ENCODE results near the gene KRT81. TPM values are rescaled to one million over a fixed set of nuclear protein-coding genes. Genes with fewer than 3 reads are reported as not detected.

The KRT81 gene
- polyA plus RNA-seq, 6 donors from 2014 or later: not detected

DNA sequence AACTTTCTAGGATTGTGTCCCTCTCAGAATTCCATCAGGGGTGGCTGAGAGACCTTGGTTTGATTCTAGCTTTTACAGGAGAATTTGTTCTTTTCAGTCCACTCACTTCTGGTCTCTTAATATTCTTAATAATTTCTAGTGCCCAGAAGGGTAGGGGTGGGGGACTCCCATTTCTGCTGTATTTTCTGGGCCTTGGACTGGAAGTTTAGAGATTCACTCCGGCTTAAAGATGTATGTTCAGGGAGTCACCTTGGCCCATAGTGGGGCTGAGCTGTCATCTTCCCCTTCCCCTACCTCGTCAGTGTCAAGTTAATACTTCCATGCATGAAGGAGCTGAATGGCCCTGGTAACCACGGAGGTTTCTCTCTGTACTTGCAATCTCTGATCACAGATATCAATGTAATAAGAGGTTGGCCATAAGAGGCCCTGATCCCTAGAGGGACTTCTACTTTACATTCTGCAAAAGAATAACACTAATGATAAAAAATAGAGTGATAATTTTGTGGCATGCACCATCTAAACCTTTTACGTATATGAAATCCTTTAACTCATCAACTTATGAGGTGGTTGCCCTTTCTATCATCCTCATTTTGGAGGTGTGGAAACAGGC is 6.7 kb downstream of the KRT81 start:
- peaks cover 7 to 19% (median 13%) of the 10 kb centered on the region in 3 donors for H3K27me3 Mint-ChIP-seq
- ATAC-seq (ENCODE audit: low read depth in 2 of 2): no peak
- H3K4me1 Mint-ChIP-seq: peaks cover 0 to 6% (median 2%) of the 10 kb centered on the region in 3 donors
- DNase-seq: no peak
- no peak overlapping the region for H3K4me3 Mint-ChIP-seq
- no peaks in the 10 kb centered on the region for H3K36me3 Mint-ChIP-seq
- peak overlapping the region in 1 of 6 donors; percentile 21 for H3K27ac Mint-ChIP-seq
- H3K9me3 Mint-ChIP-seq: no peaks in the 10 kb centered on the region

DNA sequence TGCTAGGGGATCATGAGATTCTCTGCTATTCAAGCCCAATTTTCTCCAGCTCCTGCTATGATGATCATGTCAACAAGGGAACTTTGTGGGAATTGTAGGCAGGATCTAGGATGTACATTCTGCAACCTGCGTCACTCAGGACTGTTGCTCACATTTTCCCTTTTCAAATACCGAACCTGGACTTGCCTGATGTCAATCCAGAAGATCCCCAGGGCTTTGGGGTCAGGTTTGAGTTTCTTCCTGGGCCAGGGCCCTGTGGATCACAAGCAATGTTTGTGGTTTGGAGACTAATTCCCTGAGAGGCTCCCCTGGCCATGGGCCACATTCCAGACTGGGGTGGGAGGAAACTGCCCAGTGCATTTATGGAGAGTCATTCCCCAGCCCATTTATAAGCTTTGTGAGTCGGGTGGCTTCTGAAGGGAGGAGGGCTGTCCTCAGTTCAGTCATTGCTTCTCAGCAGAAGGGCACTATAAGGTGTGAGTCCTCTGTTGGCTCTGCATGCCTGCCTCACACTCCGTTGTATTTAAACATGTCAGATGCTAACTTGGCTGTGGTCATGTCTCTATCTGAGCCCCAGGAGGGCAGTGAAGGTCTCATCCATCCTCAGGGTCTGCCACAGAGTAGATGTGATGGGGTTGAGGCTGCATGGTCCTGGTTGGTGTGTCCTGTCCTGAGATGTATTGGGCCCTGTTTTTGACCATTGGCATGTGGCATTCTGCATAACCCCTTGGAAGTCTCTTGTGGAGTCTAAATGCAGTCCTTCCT is 10.4 kb downstream of the KRT81 start:
- Mint-ChIP-seq H3K9me3 (no peaks in the 10 kb centered on the region), H3K4me1 (peaks cover 4 to 6% (median 4%) of the 10 kb centered on the region in 3 donors), H3K36me3 (no peaks in the 10 kb centered on the region), H3K27me3 (peaks cover 27 to 47% (median 42%) of the 10 kb centered on the region in 3 donors), H3K27ac (peak overlapping the region in 1 of 6 donors; percentile 27), H3K4me3 (no peak overlapping the region)
- DNase-seq (no peak), ATAC-seq (ENCODE audit: low read depth in 2 of 2) (no peak)

DNA sequence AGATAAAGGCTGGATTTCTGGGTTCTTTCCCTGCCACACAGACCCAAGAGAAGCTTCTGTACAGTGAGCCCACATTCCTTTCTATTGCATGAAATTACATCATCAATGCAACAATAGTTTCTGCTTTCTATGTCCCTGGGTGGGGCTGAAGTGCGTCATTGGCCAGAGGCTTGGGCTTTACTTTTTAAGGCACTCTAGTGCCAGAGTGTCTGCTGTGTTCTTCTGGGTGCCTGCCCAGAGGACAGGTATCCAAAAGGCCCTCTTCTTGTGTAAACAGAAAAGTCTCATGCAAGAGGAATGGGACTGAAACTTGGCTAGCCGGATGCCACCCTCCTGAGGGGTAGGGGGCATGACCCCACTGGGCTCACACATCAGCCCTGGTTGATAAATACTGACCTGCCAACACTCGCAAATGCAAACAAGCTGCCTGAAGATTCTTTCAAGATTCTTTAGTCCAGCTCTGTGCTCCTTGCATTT is 11.0 kb downstream of the KRT81 start:
- Mint-ChIP-seq H3K4me1 (peaks cover 4 to 6% (median 4%) of the 10 kb centered on the region in 3 donors), H3K4me3 (no peak overlapping the region), H3K36me3 (no peaks in the 10 kb centered on the region), H3K27me3 (peaks cover 28 to 48% (median 47%) of the 10 kb centered on the region in 3 donors), H3K9me3 (no peaks in the 10 kb centered on the region), H3K27ac (peak overlapping the region in 1 of 6 donors; percentile 27)
- DNase-seq: no peak
- ATAC-seq (ENCODE audit: low read depth in 2 of 2): no peak

DNA sequence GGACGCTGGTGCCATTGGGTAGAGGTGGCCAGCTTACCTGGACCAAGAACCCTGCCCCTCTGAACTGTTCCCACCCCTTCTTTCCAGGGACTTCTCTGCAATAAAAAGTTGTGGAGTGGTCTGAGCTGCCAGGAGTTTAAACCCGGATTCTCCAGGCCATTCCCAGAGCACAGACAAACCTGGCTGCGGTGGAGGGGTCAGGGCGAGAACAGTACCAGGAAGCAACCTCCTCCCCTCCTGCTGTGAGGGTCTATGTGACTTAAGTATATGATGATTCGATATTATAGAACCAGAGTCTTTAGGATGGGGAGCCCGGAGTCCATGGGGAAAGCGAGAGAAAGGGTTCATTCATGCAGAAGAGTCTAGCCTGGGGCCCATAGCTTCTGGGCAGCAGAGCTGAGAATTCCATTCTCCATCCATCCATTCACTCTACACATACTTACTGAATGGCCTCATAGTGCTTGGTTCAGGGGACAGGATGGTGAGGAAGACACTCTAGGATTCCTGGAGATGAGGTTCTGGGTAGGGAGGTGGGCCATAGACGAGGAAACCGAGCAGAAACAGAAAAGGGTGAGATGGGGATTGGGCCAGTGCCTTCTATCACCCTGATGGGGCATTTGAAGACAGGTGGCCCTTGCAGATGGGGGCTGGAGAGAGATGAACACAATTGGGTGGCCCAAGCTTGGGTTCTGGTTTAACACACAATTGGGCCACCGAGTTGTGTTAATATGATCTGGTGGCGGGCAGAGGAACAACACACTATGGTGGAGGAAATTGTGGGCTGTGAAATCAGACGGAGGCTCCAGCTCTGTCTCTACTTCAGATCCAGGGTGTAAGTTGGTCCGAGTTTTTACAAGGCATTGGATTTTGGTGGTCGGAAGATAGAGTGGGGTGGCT is 11.7 kb downstream of the KRT81 start:
- Mint-ChIP-seq H3K27ac (no peak overlapping the region), H3K9me3 (no peaks in the 10 kb centered on the region), H3K4me3 (peak overlapping the region in 1 of 8 donors; percentile 26), H3K36me3 (no peaks in the 10 kb centered on the region), H3K4me1 (peaks cover 4 to 6% (median 4%) of the 10 kb centered on the region in 3 donors), H3K27me3 (peaks cover 28 to 53% (median 52%) of the 10 kb centered on the region in 3 donors)
- no peak for ATAC-seq (ENCODE audit: low read depth in 2 of 2)
- DNase-seq: no peak

DNA sequence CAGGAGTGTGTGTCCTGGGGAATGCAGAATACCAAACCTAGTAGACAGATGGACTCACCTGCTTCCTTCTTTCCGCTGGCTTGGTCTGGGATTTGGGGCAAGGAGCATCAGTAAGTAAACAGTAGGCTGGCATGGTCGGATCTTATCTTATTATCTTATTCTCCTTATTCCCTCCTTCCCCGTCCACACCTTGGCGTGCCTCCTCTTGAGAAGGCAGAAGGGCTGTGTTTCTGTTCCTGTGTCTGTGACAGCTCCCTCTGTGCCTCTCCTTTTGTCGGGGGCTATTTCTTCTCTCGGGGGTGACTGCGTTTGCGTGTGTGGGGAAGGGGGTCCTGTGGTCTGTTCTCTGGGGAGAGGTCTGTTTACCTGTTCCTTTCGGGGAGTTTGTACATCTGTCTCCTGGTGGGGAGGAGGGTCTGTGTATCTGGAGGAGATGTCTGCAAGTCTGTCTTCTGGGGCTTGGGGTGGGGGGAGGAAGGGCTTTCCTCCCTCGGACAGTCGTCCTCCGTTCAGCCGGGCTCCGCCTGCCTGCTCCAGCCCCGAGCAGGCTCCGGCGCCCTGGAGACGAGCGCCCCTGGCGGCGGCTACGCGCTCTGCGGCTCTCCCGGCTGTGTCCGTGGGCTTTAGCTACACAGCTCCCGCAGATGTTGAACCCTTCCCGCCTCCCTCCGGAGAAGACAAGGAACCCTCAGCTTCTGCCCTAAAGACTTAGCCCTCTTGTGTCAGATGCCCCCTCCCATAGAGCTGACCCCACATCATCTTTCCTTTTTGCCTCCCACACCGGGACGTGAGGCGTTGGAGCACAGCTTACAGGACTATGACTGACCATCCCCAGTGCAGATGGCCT is 12.5 kb downstream of the KRT81 start:
- H3K27me3 Mint-ChIP-seq: peaks cover 34 to 61% (median 61%) of the 10 kb centered on the region in 3 donors
- H3K27ac Mint-ChIP-seq: peak overlapping the region in 1 of 6 donors; percentile 26
- H3K36me3 Mint-ChIP-seq: no peaks in the 10 kb centered on the region
- H3K9me3 Mint-ChIP-seq: no peaks in the 10 kb centered on the region
- H3K4me3 Mint-ChIP-seq: peak overlapping the region in 2 of 8 donors; percentile 13 to 23
- DNase-seq: peak; percentile 28
- peak; percentile 67 to 74 for ATAC-seq (ENCODE audit: low read depth in 2 of 2)
- H3K4me1 Mint-ChIP-seq: peaks cover 4 to 6% (median 4%) of the 10 kb centered on the region in 3 donors

DNA sequence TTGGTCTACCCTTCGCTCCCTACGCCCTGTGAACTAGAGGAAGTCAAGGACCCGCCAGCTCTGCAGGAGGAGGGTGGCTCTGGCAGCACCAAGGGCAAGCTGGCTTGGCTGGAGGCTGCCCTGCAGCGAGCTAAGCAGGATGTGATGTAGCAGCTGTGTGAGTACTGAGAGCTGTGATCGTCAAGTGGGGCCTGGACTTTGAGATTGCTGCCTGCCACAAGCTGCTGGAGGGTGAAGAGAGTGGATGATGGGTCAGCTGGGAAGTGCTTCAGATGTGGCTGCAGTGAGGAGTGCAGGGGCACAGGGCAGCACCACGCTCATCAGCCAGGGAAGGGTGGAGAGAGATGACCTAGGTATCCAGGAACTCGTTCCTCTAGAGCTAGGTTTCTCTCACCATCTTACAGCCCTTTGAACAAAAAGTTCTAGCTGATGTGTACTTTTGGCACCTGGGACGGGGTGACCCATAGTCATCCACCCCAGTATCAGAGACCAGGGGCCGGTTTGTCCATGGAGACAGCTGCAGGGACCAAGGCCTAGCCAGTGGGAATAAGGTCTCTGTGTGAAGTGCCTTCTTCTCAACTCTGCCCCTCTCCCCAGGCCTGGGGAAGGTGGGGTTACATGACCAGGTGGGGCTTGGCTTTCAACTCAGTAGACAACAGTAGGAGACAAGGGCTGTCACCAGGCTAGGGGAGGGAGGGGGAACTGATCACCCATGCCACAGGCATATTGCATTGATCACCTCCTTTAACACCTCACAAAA is 13.7 kb downstream of the KRT81 start:
- Mint-ChIP-seq H3K27ac (no peak overlapping the region), H3K27me3 (peaks cover 44 to 64% (median 61%) of the 10 kb centered on the region in 3 donors), H3K36me3 (no peaks in the 10 kb centered on the region), H3K4me1 (peaks cover 4 to 6% (median 4%) of the 10 kb centered on the region in 3 donors), H3K4me3 (no peak overlapping the region), H3K9me3 (no peaks in the 10 kb centered on the region)
- ATAC-seq (ENCODE audit: low read depth in 2 of 2) (no peak), DNase-seq (no peak)

DNA sequence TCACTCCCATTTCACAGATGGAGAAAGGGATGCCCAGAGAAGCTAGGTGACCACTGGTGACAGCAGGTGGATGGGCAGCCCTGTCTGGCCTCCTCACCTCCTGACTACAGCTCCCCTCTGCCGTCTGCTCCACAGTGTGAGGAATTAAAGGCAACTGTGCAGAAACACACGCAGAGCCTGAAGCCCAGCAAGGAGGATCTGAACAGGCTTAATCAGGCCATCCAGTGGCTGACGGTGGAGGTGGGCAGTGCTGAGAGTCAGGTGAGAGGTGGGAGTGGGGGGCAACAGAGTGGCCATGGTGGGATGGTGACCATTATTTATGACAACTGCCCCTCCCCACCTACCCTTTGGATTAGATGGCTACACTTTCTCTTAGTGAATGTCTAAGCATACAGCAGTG is 15.6 kb downstream of the KRT81 start:
- DNase-seq (no peak), ATAC-seq (ENCODE audit: low read depth in 2 of 2) (no peak)
- peaks cover 44 to 76% (median 71%) of the 10 kb centered on the region in 3 donors for H3K27me3 Mint-ChIP-seq
- H3K4me3 Mint-ChIP-seq: no peak overlapping the region
- H3K36me3 Mint-ChIP-seq: no peaks in the 10 kb centered on the region
- H3K27ac Mint-ChIP-seq: peak overlapping the region in 1 of 6 donors; percentile 31
- H3K9me3 Mint-ChIP-seq: no peaks in the 10 kb centered on the region
- H3K4me1 Mint-ChIP-seq: peaks cover 4 to 6% (median 4%) of the 10 kb centered on the region in 3 donors

DNA sequence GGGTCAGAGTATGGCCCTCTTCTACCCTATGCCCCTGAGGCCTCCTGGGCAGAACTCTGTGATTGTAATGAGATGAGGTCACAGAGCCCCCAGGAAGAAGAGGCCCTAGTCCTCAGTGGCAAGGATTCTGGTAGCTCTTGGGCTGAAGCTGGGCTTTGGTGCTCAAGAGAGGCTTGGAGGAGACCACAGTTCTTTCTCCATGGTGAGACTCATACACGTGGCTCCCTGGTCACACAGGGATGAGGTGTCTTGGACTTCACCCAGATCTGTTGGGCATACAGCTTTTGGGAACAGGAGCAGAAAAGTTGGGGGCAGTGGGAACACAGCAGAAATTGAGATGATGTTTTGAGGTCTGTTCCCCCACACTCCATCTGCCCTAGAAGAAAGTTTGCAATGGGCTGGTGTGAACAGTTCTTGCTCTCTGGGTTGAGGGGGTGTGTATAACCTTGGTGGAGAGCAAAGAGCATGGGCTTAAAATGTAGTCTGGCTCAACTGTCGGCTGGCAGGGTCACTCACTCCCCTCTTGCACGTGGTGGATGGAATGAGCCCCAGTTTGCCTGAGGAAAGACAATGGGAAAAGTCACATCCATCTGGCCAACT is 16.7 kb downstream of the KRT81 start, which contains the start of gene KRT86:
Gene KRT86 (plus strand): TSS at position 125 of the 600 bp plus-strand sequence. CDS start 27,272 bp downstream, outside the sequence.
- Mint-ChIP-seq H3K4me3 (peak within 1 kb of the TSS in 1 of 8 donors; percentile 44), H3K9me3 (no peaks in the 10 kb centered on the region), H3K27ac (peak within 1 kb of the TSS in 2 of 6 donors; percentile 31 to 40), H3K27me3 (peaks cover 37 to 76% (median 70%) of the 10 kb centered on the region in 3 donors), H3K36me3 (no peaks in the 10 kb centered on the region), H3K4me1 (peaks cover 4 to 6% (median 4%) of the 10 kb centered on the region in 3 donors)
- ATAC-seq (ENCODE audit: low read depth in 2 of 2) (no peak), DNase-seq (no peak)

DNA sequence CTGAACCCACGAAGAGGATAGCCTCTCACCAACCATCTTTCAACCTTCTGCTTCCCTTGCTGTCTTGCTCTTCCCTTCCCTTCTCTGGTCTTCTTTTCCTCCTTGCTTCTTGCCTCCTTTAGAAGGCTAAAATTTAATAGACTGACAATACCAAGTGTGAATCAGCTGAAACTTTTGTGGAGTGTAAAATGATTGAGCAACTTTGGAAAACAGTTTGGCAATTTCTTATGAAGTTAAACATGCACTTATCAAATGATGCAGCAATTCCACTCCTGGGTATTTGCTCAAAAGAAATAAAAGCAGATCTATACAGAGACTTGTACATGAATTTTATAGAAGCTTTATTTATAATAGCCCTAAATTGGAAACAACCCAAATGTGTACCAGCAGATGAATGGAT is 20.2 kb downstream of the KRT81 start:
- no peak overlapping the region for H3K4me3 Mint-ChIP-seq
- DNase-seq: no peak
- no peak for ATAC-seq (ENCODE audit: low read depth in 2 of 2)

DNA sequence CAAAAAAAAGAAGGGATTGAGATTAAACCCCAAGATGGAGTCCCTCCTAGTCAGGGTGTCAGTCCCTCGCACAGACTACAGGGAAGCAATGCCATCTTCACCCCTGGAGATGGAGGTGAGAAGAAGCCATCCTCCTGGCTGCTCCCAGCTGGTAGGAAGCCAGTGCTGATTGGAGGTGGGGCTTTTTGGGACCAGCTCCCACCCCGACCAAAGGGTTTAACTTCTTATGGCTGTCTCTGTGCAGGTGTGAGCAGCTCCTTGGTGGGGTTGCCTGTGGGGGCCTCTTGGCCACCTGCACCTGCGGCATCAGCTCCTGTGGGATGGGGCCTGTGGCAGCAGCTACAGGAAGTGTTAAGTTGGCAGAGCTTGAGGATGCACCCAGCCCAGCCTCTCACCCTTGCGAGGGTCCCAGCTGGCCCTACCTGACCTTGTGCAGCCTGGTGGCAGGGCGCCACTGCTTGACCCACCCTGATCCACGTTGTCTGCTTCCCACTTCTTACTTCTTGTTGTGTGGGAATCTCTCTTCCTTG is 20.7 kb downstream of the KRT81 start:
- Mint-ChIP-seq H3K27ac (no peak overlapping the region), H3K4me1 (no peaks in the 10 kb centered on the region), H3K9me3 (peaks cover 0 to 3% (median 0%) of the 10 kb centered on the region in 7 donors), H3K36me3 (no peaks in the 10 kb centered on the region), H3K4me3 (no peak overlapping the region), H3K27me3 (peaks cover 28 to 48% (median 47%) of the 10 kb centered on the region in 3 donors)
- DNase-seq (no peak), ATAC-seq (ENCODE audit: low read depth in 2 of 2) (no peak)

More for the DNA sequence above, 20.2 kb downstream of the KRT81 start:
- H3K9me3 Mint-ChIP-seq: peaks cover 0 to 3% (median 0%) of the 10 kb centered on the region in 7 donors
- H3K27me3 Mint-ChIP-seq: peaks cover 30 to 54% (median 51%) of the 10 kb centered on the region in 3 donors
- no peaks in the 10 kb centered on the region for H3K36me3 Mint-ChIP-seq
- H3K27ac Mint-ChIP-seq: no peak overlapping the region
- no peaks in the 10 kb centered on the region for H3K4me1 Mint-ChIP-seq

DNA sequence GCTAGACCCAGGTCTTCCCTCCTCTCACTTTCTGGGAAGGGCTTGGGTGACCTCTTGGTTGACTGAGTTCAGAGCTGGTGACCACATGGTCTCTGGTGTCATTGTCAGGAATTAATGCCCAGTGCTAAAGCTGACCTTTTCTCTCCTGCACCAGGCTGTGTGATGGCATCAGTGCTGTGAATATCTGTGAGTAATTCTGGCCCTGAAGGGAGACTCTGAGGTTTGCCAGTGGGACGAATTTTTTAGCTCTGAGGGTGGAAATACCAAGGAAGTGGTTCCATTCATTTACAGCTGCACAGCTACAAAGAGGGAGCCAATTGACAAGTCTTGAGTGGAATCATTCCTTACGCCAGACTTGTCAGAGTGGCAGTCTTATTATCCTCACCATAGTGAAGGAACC is 23.1 kb downstream of the KRT81 start:
- ATAC-seq (ENCODE audit: low read depth in 2 of 2) (no peak), DNase-seq (no peak)
- no peaks in the 10 kb centered on the region for H3K36me3 Mint-ChIP-seq
- H3K4me3 Mint-ChIP-seq: no peak overlapping the region
- peaks cover 22 to 38% (median 36%) of the 10 kb centered on the region in 3 donors for H3K27me3 Mint-ChIP-seq
- H3K4me1 Mint-ChIP-seq: no peaks in the 10 kb centered on the region
- H3K9me3 Mint-ChIP-seq: peaks cover 0 to 7% (median 0%) of the 10 kb centered on the region in 7 donors
- H3K27ac Mint-ChIP-seq: no peak overlapping the region

All from naive B cell (primary cell).